Suprapubic skin (tissue), 3 donors: ENCODE results near the gene GNAZ.

Experiments used
- CTCF ChIP-seq, 2 donors: fragments of 200-600 bp in 1 of 2; fragments of 450-650 bp in 1 of 2; sonication (generic) in 1 of 2; IDR thresholded peaks; one replicate each; pipeline ENCODE4 v1.5.1; 2016 to 2019; ENCODE audit warnings: antibody characterized with exemption in 2 of 2, mild to moderate bottlenecking in 1 of 2, moderate library complexity in 1 of 2
- EP300 ChIP-seq: sonication (generic); formaldehyde crosslinking; IDR thresholded peaks from one replicate; pipeline ENCODE4 v1.6.1; 2017; ENCODE audit warnings: antibody characterized with exemption
- POLR2A ChIP-seq, 2 donors: fragments of 450-650 bp; IDR thresholded peaks; one replicate each; pipeline ENCODE4 v1.6.1; 2017; ENCODE audit warnings: antibody characterized with exemption in 2 of 2, mild to moderate bottlenecking in 2 of 2, moderate library complexity in 2 of 2

GRCh38 chr22:23060612-23061400, 9.5 kb upstream of the GNAZ start:
- TF ChIP-seq CTCF (IDR thresholded peaks at IDR 0.05), result no peak
- TF ChIP-seq EP300, result no peak
- no peak for TF ChIP-seq POLR2A (IDR thresholded peaks at IDR 0.05)
